Activated CD8-positive, alpha-beta T cell treated with anti-CD3 and anti-CD28 coated beads, Interleukin-2, amount 10 ng/mL, durations not matched to agents 7 days and 5 days (primary cell): Measurements from ENCODE around the gene GALNT2. TPM values are rescaled to one million over a fixed set of nuclear protein-coding genes. Genes with fewer than 3 reads are reported as not detected.

Source experiments
- ATAC-seq: fragments of 150-1000 bp; cut with Tn5 transposase; one replicate; pipeline ENCODE4 v1.10.0; 2021; ENCODE audit warnings: moderate library complexity
- CTCF ChIA-PET: fragments of 350-600 bp; sonication (Branson Sonifier 250); formaldehyde crosslinking; loops from one replicate; lab custom pipeline; 2021; ENCODE audit warnings: antibody characterized with exemption; lab: Charles Lee
- POLR2A ChIA-PET: fragments of 350-600 bp; sonication (Branson Sonifier 250); formaldehyde crosslinking; loops from one replicate; lab custom pipeline; 2021; ENCODE audit warnings: antibody characterized with exemption; lab: Charles Lee
- DNase-seq: peaks from one replicate; pipeline ENCODE4 v3.0.0-alpha.2; 2020
- H3K27ac Mint-ChIP-seq: one replicate; pipeline ENCODE4 v1.8.0; 2021; ENCODE audit warnings: mild to moderate bottlenecking, mixed read lengths
- H3K27me3 Mint-ChIP-seq: one replicate; pipeline ENCODE4 v1.8.0; 2021; ENCODE audit warnings: low read depth, mixed read lengths
- H3K36me3 Mint-ChIP-seq: one replicate; pipeline ENCODE4 v1.8.0; 2021; ENCODE audit warnings: low read depth, mixed read lengths
- H3K4me1 Mint-ChIP-seq: one replicate; pipeline ENCODE4 v1.8.0; 2021; ENCODE audit warnings: low read depth, mixed read lengths
- H3K4me3 Mint-ChIP-seq: one replicate; pipeline ENCODE4 v1.8.0; 2021; ENCODE audit warnings: mild to moderate bottlenecking, mixed read lengths
- H3K9me3 Mint-ChIP-seq: one replicate; pipeline ENCODE4 v1.8.0; 2022; ENCODE audit warnings: mixed read lengths; ENCODE audit not compliant: insufficient read depth
- total RNA-seq, 2 experiments: library from RNA; stranded (reverse); gene quantifications; one replicate each; pipeline ENCODE4 v1.2.3, GENCODE V29; 2021

GALNT2 gene
- total RNA-seq, 2 experiments from 2014 or later: 20.7 to 21.2 TPM

DNA sequence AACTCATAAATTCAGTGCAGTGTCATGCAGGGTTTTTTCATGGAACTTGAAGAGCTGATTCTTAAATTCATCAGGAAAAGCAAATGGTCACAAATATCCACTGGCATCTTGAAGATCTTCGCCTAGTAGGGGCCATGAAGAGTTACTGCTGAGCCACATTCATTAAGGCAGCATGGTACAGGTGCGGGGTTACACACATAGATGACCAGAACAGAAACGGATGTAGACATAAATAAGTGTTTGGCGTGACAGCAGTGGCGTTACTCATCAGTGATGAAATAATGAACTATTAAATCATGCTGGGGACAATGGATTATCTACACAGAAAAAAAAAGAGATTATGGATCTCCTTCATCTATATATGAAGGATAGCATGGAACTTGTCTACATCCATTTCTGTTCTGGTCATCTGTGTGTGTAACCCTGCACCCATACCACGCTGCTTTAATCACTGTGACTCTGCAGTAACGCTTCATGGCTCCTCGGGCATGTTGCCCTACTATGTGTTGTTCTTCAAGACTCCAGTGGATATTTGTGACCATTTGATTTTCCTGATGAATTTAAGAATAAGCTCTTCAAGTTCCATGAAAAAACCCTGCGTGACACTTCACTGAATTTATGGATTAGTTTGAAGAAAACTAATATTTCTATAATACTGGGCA lies 161.3 kb downstream of the GALNT2 start:
- peaks cover 16% of the 10 kb centered on the region for H3K4me1 Mint-ChIP-seq
- DNase-seq (no peak), ATAC-seq (no peak)
- H3K36me3 Mint-ChIP-seq: no peaks in the 10 kb centered on the region
- H3K9me3 Mint-ChIP-seq: no peaks in the 10 kb centered on the region
- H3K4me3 Mint-ChIP-seq: no peak overlapping the region
- H3K27me3 Mint-ChIP-seq: no peaks in the 10 kb centered on the region
- H3K27ac Mint-ChIP-seq: no peak overlapping the region
- POLR2A ChIA-PET: no interaction called here
- CTCF ChIA-PET: no interaction called here

DNA sequence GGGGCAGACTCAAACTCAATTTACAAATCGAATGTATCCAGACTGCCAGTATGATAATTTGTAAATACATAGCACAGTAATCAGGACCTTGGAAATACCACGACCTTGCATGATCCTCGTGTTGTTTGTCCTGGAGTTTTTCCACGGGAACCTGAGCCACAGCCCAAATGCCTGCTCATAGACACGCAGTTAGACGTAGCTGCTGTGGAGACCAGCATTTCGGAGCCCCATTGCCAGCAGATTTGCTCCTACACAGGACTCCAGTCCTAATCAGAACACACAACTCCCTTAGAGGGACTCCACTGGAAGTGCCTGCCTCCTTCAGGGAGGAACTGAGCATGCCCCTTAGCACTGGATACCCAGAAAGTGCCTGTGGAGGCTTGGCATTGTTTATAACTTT lies 163.2 kb downstream of the GALNT2 start:
- no peaks in the 10 kb centered on the region for H3K36me3 Mint-ChIP-seq
- H3K27me3 Mint-ChIP-seq: no peaks in the 10 kb centered on the region
- peaks cover 21% of the 10 kb centered on the region for H3K4me1 Mint-ChIP-seq
- H3K9me3 Mint-ChIP-seq: no peaks in the 10 kb centered on the region
- H3K4me3 Mint-ChIP-seq: no peak overlapping the region
- no peak for DNase-seq
- CTCF ChIA-PET: no interaction called here
- no peak for ATAC-seq
- no peak overlapping the region for H3K27ac Mint-ChIP-seq
- POLR2A ChIA-PET: no interaction called here

DNA sequence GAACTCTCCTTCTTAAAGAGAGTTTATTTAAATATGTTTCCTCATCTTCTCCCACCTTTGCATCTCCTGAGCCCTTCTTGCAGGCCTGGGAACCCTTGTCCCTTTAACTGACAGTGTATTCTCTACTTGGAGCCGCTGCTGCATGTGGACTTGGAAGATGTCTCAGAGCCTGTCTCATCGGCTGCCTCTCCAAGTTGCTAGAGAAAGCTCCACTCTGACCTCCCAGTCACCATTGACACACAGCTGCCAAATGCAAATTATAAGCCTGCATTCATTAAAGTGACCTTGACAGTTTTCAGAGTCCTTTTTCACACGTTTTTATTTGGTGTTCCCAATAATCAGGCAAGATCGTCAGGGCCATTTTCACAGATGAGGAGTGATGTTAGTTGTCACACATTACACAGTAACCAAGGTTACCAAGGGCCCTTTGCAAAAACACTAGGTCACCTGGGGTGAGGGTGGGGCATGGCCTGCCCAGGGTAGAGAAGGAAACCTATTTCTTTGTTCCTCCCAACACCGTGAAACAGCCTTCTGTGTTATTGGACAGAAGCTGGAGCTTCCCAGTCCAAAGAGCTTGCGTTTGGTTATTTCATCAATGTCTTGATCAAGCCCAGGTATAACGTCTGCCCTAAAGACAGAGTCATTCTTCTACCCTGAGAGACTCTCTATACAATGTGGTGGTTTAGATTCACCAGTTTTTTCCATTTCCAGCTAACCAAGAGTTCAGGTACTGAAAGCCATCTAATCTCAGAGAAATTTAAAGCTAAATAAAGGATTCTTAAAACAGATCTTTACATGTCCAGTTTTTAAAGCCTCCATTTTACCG lies 164.1 kb downstream of the GALNT2 start:
- H3K27me3 Mint-ChIP-seq: no peaks in the 10 kb centered on the region
- CTCF ChIA-PET: interaction anchor here (1.0 to 1.5 kb wide), 3 partner anchors 8 to 45 kb away, joined by 3 to 6 read pairs (median 4); no protein-coding TSS in a partner anchor

DNA sequence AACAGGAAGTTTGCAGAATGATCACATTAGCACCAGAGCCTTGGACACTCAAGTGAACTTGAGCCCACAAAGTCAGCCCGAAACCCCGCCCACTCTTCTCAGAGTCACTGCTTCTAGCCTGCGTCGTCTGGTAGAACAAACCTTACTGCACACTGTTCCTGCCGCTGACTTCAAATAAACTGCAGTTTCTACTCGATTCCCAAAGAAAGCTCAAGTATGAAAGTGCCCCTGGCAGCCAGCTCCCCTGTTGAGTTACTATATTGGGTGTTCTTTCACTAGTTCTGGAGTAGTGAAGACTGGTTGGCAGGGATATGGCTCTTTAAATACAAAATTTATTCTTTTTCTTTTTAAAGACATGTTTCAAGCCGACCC lies 164.7 kb downstream of the GALNT2 start:
- Mint-ChIP-seq H3K9me3 (no peaks in the 10 kb centered on the region), H3K27ac (no peak overlapping the region), H3K4me3 (no peak overlapping the region), H3K4me1 (peaks cover 21% of the 10 kb centered on the region), H3K27me3 (no peaks in the 10 kb centered on the region), H3K36me3 (no peaks in the 10 kb centered on the region)
- DNase-seq: no peak
- ChIA-PET CTCF (interaction anchor here (1.0 to 1.5 kb wide), 3 partner anchors 9 to 46 kb away, joined by 3 to 6 read pairs (median 4); no protein-coding TSS in a partner anchor), POLR2A (no interaction called here)
- no peak for ATAC-seq

More for the DNA sequence above, 164.1 kb downstream of the GALNT2 start:
- H3K36me3 Mint-ChIP-seq: no peaks in the 10 kb centered on the region
- H3K27ac Mint-ChIP-seq: no peak overlapping the region
- no peak overlapping the region for H3K4me3 Mint-ChIP-seq
- no peaks in the 10 kb centered on the region for H3K9me3 Mint-ChIP-seq
- POLR2A ChIA-PET: no interaction called here
- peak; percentile 51 for ATAC-seq
- no peak for DNase-seq
- H3K4me1 Mint-ChIP-seq: peaks cover 21% of the 10 kb centered on the region

DNA sequence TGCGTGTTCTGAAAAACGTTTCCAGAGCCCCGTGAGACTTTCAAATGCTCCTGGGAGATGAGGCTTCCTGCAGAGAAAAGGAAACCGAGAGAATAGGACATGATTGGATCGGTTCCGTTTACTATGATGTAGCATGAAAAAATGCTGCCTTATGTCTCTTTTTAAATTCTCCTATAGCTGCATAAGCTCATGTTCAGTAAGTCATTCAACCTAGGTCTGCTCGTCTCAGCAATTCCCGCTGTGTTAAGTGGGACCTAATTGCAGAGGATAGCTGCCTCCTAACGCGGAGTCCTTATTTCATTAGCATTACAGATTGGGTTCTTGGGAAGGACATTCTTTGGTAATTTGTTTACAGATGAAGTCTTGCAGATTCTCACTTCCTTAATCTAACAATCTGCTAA lies 165.3 kb downstream of the GALNT2 start:
- POLR2A ChIA-PET: no interaction called here

DNA sequence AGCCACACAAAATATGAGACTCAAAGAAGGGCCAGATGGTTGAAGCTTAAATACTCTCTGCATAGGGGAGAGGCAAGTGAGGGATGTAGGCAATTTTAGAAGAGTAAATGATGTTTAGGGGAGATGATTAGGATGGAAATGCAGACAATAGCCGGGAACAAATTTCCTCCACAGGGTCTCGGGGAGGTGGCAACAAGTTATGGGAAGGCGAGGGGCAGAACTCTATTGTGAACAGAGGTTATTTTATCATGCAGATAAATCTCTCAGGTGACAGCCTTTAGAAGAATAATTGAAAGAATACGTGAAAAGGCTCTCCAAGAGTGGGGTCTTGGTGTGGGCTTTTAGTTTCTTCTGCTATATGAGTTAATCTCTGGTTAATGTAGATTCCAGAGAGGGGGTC lies 166.7 kb downstream of the GALNT2 start:
- ATAC-seq (no peak), DNase-seq (no peak)
- H3K27ac Mint-ChIP-seq: no peak overlapping the region
- ChIA-PET CTCF (no interaction called here), POLR2A (no interaction called here)
- no peaks in the 10 kb centered on the region for H3K9me3 Mint-ChIP-seq
- peaks cover 21% of the 10 kb centered on the region for H3K4me1 Mint-ChIP-seq
- no peaks in the 10 kb centered on the region for H3K27me3 Mint-ChIP-seq
- no peak overlapping the region for H3K4me3 Mint-ChIP-seq
- peaks cover 4% of the 10 kb centered on the region for H3K36me3 Mint-ChIP-seq

More for the DNA sequence above, 165.3 kb downstream of the GALNT2 start:
- no peak for ATAC-seq
- no peaks in the 10 kb centered on the region for H3K9me3 Mint-ChIP-seq
- CTCF ChIA-PET: interaction anchor here (1.0 to 1.5 kb wide), 2 partner anchors 9 to 46 kb away, joined by 3 to 6 read pairs; no protein-coding TSS in a partner anchor
- H3K36me3 Mint-ChIP-seq: peaks cover 1% of the 10 kb centered on the region
- no peak overlapping the region for H3K4me3 Mint-ChIP-seq
- H3K27ac Mint-ChIP-seq: no peak overlapping the region
- no peaks in the 10 kb centered on the region for H3K27me3 Mint-ChIP-seq
- DNase-seq: no peak
- peaks cover 21% of the 10 kb centered on the region for H3K4me1 Mint-ChIP-seq

DNA sequence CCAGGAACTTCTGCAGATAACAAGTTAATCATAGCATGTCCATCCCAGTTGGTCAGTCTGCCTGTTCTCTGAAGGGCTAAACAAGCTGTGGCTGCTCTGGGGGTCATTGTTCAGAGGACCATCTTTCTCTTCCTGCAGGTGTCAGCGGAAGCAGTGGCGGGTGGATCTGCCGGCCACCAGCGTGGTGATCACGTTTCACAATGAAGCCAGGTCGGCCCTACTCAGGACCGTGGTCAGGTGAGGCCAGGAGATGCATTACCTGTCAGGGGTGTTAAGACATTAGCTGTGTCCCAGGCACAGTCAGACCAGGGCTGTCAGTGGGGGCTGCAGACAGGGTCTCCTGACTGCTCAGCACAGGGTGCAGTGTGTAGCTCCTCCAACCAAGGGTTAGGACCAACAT lies 168.8 kb downstream of the GALNT2 start:
- no peaks in the 10 kb centered on the region for H3K27me3 Mint-ChIP-seq
- ChIA-PET POLR2A (interaction anchor here (0.6 kb wide), 1 partner anchor 29 kb away, joined by 3 read pairs; no protein-coding TSS in a partner anchor), CTCF (interaction anchor here (0.7 kb wide), 1 partner anchor 408 kb away, joined by 3 read pairs; no protein-coding TSS in a partner anchor)
- peaks cover 20% of the 10 kb centered on the region for H3K4me1 Mint-ChIP-seq
- H3K4me3 Mint-ChIP-seq: no peak overlapping the region
- peaks cover 4% of the 10 kb centered on the region for H3K9me3 Mint-ChIP-seq
- no peak for ATAC-seq
- H3K27ac Mint-ChIP-seq: no peak overlapping the region
- H3K36me3 Mint-ChIP-seq: peaks cover 9% of the 10 kb centered on the region
- no peak for DNase-seq

DNA sequence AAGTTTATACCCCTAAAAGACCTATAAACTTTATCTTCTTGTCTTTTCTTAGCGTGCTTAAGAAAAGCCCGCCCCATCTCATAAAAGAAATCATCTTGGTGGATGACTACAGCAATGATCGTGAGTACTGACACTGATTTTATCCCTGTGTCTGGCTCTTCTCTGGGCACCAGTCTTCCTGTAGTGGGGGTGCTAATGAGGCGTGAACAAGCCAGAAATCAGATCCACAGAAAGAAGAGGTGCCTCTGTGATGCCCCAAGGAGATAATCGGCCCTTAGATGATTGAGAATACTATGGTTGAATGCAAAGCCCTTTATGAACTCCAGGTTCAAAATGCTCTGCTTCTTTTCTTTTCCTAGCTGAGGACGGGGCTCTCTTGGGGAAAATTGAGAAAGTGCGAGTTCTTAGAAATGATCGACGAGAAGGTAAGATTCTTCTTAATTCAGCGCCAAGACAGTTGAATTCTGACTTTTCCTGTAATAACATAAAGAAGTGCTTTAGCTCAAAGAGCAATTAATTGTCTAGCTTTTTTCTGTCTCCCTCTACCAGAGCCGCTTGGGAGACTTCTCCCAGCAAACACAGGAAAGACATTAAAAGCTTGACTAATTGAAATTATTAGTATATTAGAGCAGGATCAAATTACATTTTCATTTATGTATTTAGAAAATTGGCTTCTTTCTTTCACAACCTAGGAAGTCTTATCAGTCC lies 169.4 kb downstream of the GALNT2 start:
- POLR2A ChIA-PET: no interaction called here
- peaks cover 7% of the 10 kb centered on the region for H3K9me3 Mint-ChIP-seq
- H3K27ac Mint-ChIP-seq: no peak overlapping the region
- peaks cover 19% of the 10 kb centered on the region for H3K4me1 Mint-ChIP-seq
- ATAC-seq (no peak), DNase-seq (no peak)
- H3K27me3 Mint-ChIP-seq: no peaks in the 10 kb centered on the region
- peaks cover 13% of the 10 kb centered on the region for H3K36me3 Mint-ChIP-seq
- CTCF ChIA-PET: interaction anchor here (2.1 kb wide), 1 partner anchor 12 kb away, joined by 4 read pairs; no protein-coding TSS in a partner anchor
- H3K4me3 Mint-ChIP-seq: no peak overlapping the region

DNA sequence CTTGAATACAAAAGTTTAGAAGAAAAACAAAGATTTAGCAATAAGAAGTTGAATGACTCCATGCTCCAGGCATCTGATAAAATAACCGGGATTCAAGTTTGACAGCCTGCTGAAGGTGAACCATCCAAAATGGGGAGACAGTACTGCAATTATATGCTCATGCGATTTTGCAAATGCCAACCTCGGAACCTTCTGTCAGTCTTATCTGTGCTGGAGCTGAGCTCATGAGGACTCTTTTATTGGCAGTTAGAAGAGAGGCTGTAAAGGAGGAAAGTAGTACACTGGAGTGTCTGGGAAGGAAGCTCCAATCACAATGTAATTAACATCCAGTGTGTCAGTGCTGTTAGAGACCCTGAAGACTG lies 170.0 kb downstream of the GALNT2 start:
- DNase-seq (no peak), ATAC-seq (no peak)
- peaks cover 13% of the 10 kb centered on the region for H3K36me3 Mint-ChIP-seq
- H3K27ac Mint-ChIP-seq: no peak overlapping the region
- CTCF ChIA-PET: interaction anchor here (2.1 kb wide), 1 partner anchor 12 kb away, joined by 4 read pairs; no protein-coding TSS in a partner anchor
- POLR2A ChIA-PET: no interaction called here
- H3K4me3 Mint-ChIP-seq: no peak overlapping the region
- peaks cover 16% of the 10 kb centered on the region for H3K4me1 Mint-ChIP-seq
- H3K27me3 Mint-ChIP-seq: no peaks in the 10 kb centered on the region
- H3K9me3 Mint-ChIP-seq: peaks cover 7% of the 10 kb centered on the region

DNA sequence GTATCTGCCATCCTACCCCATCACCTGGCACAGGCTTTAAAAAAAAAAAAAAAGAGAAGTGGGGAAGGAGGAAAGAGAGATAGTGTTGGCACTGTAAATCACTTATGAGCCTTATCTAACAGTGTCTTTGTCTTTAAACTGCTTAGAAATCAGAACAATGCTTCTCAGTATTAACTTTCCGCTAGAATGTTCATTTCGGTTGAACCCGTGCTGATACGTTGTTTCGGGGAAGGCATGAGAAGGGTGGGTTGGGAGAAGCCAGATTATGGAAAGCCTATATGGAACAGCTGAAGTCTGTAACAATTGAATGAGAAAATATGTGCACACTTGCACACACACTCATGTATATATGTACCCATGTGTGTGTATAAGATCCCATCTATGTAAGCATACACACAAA lies 170.8 kb downstream of the GALNT2 start:
- ChIA-PET CTCF (interaction anchor here (2.1 kb wide), 1 partner anchor 13 kb away, joined by 4 read pairs; no protein-coding TSS in a partner anchor), POLR2A (no interaction called here)
- Mint-ChIP-seq H3K27ac (no peak overlapping the region), H3K4me1 (peaks cover 16% of the 10 kb centered on the region), H3K4me3 (no peak overlapping the region), H3K27me3 (no peaks in the 10 kb centered on the region), H3K36me3 (peaks cover 16% of the 10 kb centered on the region), H3K9me3 (peaks cover 7% of the 10 kb centered on the region)
- ATAC-seq (no peak), DNase-seq (no peak)

DNA sequence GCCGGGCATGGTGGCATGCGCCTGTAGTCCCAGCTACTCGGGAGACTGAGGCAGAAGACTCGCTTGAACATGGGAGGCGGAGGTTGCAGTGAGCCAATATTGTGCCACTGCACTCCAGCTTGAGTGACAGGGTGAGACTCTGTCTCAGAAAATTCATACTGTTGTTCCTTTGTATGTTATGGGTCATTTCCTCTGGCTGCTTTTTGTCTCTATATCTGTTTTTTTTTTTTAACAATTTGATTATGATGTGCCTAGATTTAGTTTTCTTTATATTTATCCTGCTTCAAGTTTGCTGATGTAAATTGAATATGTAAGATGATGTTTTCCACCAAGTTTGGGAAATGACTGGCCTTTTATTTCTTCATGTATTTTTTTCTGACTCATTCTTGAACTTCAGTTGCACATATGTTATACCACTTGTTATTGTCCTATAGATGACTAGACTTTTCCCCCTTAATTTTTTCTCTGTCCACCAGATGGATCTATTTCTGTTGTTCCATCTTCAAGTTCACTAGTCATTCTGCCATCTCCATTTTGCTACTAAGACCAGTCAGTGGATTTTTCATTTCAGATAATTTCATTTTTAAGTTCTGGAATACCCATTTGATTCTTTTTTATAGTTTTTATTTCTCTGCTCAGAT lies 173.5 kb downstream of the GALNT2 start:
- Mint-ChIP-seq H3K4me3 (no peak overlapping the region), H3K9me3 (peaks cover 7% of the 10 kb centered on the region), H3K36me3 (peaks cover 21% of the 10 kb centered on the region), H3K27ac (no peak overlapping the region), H3K27me3 (no peaks in the 10 kb centered on the region), H3K4me1 (peaks cover 12% of the 10 kb centered on the region)
- no peak for ATAC-seq
- CTCF ChIA-PET: no interaction called here
- no peak for DNase-seq
- POLR2A ChIA-PET: no interaction called here
